VCaP (cell line): ENCODE results near the gene ANKRD27.

ENCODE experiments used
- H3K27ac ChIP-seq: fragments of 450-650 bp; 2 replicates; pipeline ENCODE4 v1.5.1; 2017
- TF ChIP-seq, protein P1 (sequence below): fragments of 450-650 bp; conservative IDR thresholded peaks from 2 replicates; pipeline ENCODE4 v1.5.1; 2017; ENCODE audit warnings: mild to moderate bottlenecking, moderate library complexity

ANKRD27 gene

DNA sequence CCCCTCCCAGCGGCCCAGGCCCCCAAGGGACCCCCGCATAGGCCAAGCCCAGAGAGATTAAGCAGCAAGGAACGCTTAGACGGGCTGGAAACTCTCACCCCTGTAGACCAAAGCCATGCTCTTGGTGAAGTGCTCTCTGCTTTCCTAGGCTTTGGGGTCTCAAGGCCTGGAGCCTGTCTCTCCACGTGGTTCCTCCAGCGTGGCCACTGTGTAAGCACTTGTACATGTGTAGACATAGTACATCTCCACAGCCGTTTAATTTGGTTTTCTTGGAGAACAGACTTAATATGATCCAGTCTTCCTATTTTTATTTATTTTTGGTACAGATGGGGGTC, 17.7 kb upstream of the ANKRD27 start:
- peak overlapping the region; percentile 97 for H3K27ac ChIP-seq
- TF ChIP-seq, protein P1, sequence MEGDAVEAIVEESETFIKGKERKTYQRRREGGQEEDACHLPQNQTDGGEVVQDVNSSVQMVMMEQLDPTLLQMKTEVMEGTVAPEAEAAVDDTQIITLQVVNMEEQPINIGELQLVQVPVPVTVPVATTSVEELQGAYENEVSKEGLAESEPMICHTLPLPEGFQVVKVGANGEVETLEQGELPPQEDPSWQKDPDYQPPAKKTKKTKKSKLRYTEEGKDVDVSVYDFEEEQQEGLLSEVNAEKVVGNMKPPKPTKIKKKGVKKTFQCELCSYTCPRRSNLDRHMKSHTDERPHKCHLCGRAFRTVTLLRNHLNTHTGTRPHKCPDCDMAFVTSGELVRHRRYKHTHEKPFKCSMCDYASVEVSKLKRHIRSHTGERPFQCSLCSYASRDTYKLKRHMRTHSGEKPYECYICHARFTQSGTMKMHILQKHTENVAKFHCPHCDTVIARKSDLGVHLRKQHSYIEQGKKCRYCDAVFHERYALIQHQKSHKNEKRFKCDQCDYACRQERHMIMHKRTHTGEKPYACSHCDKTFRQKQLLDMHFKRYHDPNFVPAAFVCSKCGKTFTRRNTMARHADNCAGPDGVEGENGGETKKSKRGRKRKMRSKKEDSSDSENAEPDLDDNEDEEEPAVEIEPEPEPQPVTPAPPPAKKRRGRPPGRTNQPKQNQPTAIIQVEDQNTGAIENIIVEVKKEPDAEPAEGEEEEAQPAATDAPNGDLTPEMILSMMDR, result no peak

DNA sequence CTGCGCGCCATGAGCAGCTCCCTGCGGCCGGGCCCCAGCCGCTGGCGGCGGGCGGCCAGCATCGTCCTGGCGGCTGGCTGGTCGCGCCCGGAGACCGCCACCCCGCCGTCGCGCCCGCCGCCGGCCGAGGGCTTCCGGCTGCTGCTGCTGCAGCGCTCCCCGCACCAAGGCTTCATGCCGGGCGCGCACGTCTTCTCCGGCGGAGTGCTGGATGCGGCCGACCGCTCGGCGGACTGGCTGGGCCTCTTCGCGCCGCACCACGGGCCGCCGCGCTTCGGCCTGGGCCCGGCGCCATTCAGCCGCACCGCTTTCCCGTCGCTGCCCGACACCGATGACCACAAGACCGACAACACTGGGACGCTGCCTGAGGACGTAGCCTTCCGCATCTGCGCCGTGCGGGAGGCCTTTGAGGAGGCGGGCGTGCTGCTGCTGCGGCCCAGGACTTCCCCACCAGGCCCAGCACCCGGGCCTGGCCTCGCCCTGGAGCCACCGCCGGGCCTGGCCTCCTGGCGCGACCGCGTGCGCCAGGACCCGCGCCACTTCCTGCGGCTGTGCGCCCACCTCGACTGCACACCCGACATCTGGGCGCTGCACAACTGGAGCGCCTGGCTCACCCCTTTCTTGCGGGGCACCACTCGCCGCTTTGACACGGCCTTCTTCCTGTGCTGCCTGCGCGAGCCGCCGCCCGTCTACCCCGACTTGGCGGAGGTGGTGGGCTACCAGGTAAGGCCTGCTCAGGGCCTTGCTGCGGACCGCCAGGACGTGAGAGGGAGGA, 17.2 kb upstream of the ANKRD27 start:
- peak overlapping the region; percentile 97 for H3K27ac ChIP-seq
- TF ChIP-seq, protein P1, result no peak

DNA sequence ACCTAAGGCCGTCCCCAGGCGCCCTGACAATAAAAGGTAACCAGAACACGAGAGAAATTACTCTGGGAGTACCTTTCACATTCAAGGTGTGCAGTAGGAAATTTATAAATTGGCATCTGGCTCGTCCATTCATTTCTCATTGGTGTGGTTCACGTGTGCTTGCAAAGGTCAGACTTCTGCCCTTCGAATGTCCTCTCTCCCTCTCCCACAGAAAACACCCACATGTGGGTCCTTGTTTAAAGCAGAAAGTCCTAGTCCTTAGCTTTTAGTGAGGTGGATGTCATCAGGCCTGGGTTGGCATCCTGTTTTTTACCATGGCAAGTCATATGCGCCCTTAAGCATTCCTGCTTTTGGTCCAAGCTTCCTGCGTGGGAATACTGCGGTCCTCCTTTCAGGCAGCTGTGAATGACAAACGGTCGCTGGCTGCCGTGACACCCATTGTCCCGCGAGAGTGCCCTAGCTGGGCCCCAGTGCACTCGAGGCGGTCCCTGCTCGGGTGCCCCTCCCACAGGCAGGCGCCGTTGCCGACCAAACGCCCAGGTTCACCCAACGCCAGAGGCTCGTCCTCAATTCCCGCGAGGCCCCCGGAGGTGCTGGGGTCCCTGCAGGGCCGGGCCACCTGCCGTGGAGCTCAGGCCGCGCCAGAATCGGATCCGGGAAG, 16.4 kb upstream of the ANKRD27 start, which contains the start of gene NUDT19:
Gene NUDT19 (plus strand): TSS at position 531 of the 661 bp plus-strand sequence. CDS start 140 bp downstream, outside the sequence.
- TF ChIP-seq, protein P1, result no peak
- peak within 1 kb of the TSS; percentile 97 for H3K27ac ChIP-seq

DNA sequence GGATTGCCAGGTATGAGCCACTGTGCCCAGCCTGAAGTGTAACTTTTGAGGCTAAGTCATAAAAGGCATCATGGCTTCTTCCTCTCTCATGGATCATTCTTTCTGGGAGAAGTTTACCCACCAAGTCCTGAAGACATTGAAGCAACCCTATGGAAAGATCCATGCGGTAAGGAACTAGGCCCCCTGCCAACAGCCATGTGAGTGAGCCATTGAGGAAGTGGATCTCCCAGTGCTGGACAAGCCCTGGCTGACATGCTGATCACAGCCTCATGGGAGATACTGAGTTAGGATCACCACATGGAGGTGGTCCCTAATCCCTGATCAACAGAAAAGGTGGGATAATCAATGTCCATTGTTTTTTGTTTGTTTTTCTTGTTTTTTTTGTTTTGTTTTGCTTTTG, 13.3 kb upstream of the ANKRD27 start:
- TF ChIP-seq, protein P1, result no peak
- H3K27ac ChIP-seq, result no peak overlapping the region

DNA sequence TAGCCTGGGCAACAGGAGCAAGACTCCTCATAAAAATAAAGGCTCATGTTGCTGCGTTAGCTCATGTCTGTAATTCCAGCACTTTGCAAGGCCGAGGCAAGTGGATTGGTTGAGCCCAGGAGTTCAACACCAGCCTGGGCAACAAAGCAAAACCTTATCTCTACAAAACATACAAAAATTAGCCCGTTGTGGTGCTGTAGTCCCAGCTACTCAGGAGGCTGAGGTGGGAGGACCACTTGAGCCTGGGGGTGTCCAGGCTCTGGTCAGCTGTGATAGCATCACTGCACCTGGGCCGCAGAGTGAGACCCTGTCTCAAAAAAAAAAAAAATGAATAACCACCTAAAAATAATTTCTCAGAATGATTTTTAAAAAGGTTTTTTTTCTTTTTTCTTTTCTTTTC, 12.7 kb upstream of the ANKRD27 start:
- TF ChIP-seq, protein P1, result no peak
- no peak overlapping the region for H3K27ac ChIP-seq

DNA sequence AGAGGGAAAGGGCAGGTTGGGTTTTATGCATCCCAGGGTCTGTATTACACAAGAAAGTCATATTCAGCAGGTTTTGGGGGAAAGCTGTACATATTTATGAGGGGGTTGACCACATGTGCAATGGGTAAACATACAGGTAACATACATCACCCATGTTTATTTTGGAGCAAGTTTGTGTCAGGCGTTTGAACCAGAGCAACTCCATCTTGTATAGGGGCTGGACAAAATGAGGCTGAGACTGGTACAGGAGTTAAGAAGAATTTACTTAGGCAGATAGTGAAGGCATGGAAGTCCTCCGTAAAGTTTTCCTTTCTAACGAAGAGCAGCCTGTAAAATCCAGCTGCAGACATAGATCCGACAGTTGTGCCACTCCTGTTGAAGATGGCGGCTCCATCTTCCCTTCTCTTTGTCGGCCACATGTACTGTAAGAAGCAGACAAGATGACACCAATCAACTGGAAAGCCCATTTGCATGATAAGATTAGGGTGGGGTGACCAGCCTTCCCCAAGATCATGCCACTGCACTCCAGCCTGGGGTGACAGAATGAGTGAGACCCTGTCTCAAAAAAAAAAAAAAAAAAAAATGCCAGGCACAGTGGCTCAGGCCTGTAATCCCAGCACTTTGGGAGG, 12.0 kb upstream of the ANKRD27 start:
- TF ChIP-seq, protein P1, result no peak
- no peak overlapping the region for H3K27ac ChIP-seq

DNA sequence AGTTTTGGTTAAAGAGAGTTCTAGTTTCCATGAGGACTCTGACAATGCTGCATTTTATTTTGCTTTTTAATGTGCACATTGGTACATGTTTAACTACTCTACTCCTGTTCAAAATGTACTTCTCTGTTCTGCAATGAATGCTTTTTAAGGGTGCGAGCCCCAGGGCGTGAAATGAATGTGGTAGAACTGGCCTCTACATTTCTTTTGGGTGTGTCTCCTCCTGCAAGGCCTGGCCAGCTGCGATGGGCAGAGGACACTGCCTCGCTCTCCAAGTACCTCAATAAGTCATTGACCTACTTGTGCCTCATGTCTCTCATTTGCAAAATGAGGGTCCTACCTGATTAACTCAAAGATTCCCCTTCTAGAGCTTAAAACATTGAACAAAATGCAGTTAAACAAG, 7.3 kb upstream of the ANKRD27 start:
- H3K27ac ChIP-seq, result no peak overlapping the region
- TF ChIP-seq, protein P1, result no peak
